ENCODE results near the gene CDH23. TPM values are rescaled to one million over a fixed set of nuclear protein-coding genes. Genes with fewer than 3 reads are reported as not detected.

CDH23 gene
- total RNA-seq, 1 donor from 2014 or later = not detected

DNA sequence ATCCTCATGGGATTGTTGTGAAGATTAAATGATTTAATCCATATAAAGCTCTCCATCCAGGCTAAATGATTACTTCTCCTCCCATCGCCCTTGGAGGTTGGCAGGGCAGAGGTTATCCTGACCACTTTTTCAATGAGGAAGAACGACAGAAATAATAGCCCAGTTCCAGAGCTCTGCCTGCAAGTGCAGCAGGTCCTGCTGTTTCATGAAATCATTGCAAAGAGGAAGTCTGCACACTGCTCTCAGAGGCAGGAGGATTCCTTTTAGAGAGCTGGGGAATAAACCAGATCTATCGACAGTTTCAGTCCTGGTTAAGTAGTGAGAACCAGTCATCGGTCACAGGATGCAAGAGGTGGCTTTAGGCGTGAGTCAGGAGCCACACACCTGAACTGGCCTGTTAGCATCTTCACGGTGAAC, 25.0 kb upstream of the CDH23 start:
- Histone ChIP-seq H3K4me3 (ENCODE audit: low read depth, low read length) (no peak overlapping the region), H3K27me3 (ENCODE audit: control insufficient read depth, insufficient read depth, low read length) (peaks cover 3% of the 10 kb centered on the region), H3K36me3 (ENCODE audit: control insufficient read depth, insufficient read depth, low read length) (no peaks in the 10 kb centered on the region)
- TF ChIP-seq, protein P1, sequence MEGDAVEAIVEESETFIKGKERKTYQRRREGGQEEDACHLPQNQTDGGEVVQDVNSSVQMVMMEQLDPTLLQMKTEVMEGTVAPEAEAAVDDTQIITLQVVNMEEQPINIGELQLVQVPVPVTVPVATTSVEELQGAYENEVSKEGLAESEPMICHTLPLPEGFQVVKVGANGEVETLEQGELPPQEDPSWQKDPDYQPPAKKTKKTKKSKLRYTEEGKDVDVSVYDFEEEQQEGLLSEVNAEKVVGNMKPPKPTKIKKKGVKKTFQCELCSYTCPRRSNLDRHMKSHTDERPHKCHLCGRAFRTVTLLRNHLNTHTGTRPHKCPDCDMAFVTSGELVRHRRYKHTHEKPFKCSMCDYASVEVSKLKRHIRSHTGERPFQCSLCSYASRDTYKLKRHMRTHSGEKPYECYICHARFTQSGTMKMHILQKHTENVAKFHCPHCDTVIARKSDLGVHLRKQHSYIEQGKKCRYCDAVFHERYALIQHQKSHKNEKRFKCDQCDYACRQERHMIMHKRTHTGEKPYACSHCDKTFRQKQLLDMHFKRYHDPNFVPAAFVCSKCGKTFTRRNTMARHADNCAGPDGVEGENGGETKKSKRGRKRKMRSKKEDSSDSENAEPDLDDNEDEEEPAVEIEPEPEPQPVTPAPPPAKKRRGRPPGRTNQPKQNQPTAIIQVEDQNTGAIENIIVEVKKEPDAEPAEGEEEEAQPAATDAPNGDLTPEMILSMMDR (IDR thresholded peaks at IDR 0.05; ENCODE audit: insufficient read depth, low read length, severe bottlenecking) = no peak
- no peak for FAIRE-seq
- DNase-seq (ENCODE audit: low read depth) = no peak

DNA sequence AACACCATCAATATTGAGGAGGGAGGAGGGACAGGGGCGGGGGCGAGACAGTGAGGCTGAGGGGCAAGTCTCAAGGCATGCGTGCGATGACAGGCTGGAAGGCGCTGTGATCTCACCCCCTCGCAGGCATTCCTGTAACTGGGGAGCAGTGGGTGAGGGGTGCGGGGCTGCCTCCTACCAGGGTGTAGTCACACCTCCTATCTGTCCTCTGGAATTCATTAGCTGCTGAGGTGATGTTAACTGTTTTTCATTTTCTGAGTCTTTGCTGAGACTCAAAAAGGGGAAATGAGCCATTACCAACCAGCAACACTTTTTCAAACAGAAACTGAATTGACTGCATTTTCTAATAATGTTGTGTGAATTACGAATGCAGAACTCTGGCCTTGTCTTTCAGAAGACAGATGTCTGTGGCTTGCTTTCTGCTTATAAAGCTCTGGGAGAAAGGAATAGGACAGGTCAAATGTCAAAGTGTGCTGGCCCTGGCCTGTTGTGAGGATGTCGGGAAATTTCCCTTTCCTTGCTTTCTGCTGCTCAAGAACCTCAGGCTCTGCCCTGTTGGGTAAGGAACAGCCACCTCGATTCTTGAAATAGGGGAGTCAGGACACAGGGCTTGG, 23.7 kb upstream of the CDH23 start:
- FAIRE-seq (no peak), DNase-seq (ENCODE audit: low read depth) (no peak)
- H3K27me3 ChIP-seq (ENCODE audit: control insufficient read depth, insufficient read depth, low read length) = peaks cover 3% of the 10 kb centered on the region
- no peak overlapping the region for H3K4me3 ChIP-seq (ENCODE audit: low read depth, low read length)
- TF ChIP-seq, protein P1 (IDR thresholded peaks at IDR 0.05; ENCODE audit: insufficient read depth, low read length, severe bottlenecking) = no peak
- no peaks in the 10 kb centered on the region for H3K36me3 ChIP-seq (ENCODE audit: control insufficient read depth, insufficient read depth, low read length)

DNA sequence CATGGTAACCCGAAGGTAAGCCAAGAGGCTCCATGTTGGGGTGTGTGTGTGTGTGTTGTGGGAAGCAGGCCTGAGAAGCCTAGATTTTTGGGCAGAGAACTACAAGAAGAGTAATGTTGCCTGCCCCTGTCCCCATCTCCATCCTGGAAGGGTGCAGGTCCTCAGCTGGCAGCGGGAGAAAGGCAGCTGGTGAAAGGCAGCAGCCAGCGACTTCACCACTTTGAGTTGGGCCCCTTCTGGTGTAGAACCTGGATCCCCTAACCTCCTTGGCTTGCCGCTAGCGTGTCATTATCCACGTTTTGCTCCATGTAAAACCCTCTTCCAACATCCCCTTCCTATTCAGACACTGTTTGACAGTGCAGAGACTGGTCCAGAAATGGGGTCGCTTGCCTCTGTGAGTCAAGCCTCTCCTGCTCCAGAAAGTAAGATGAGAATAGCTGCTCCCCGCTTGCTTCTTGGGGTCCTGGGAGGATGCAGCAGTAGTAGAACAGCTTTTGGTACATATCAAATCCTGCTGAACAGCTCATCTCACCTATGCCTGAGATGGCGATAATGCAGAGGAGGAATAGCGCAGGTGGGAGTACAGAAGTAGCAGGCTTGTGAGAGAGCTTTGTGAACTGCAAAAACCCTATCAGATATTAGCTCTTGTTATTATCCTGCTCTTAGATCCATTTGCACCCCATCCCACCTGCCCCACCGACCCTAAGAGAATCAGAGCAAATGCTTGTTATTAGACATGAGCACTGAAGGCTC, 22.1 kb upstream of the CDH23 start:
- H3K4me3 ChIP-seq (ENCODE audit: low read depth, low read length) = no peak overlapping the region
- peaks cover 3% of the 10 kb centered on the region for H3K27me3 ChIP-seq (ENCODE audit: control insufficient read depth, insufficient read depth, low read length)
- peak; percentile 32 for FAIRE-seq
- TF ChIP-seq, protein P1 (IDR thresholded peaks at IDR 0.05; ENCODE audit: insufficient read depth, low read length, severe bottlenecking) = no peak
- no peak for DNase-seq (ENCODE audit: low read depth)
- H3K36me3 ChIP-seq (ENCODE audit: control insufficient read depth, insufficient read depth, low read length) = no peaks in the 10 kb centered on the region

DNA sequence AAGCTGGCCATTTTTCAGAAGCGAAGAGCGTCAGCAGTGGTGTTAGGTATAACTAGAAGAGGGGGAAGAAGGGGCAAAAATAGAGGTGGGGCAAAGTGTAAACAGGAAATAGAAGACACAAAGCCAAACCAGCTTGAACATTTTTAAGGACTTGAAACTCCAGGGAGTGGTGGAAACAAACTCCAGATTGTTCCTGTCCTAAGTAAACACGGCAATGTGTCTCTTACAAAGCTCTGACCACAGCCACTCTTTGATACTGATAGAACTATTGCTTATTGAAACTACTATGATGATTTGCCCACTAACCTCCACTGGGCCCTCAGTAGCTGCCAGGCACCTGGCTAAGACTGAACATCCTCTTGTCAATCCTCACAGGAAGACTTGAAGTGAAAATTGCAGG, 20.8 kb upstream of the CDH23 start:
- H3K4me3 ChIP-seq (ENCODE audit: low read depth, low read length) = no peak overlapping the region
- no peak for FAIRE-seq
- DNase-seq (ENCODE audit: low read depth) = no peak
- peaks cover 3% of the 10 kb centered on the region for H3K27me3 ChIP-seq (ENCODE audit: control insufficient read depth, insufficient read depth, low read length)
- TF ChIP-seq, protein P1 (IDR thresholded peaks at IDR 0.05; ENCODE audit: insufficient read depth, low read length, severe bottlenecking) = no peak
- no peaks in the 10 kb centered on the region for H3K36me3 ChIP-seq (ENCODE audit: control insufficient read depth, insufficient read depth, low read length)

DNA sequence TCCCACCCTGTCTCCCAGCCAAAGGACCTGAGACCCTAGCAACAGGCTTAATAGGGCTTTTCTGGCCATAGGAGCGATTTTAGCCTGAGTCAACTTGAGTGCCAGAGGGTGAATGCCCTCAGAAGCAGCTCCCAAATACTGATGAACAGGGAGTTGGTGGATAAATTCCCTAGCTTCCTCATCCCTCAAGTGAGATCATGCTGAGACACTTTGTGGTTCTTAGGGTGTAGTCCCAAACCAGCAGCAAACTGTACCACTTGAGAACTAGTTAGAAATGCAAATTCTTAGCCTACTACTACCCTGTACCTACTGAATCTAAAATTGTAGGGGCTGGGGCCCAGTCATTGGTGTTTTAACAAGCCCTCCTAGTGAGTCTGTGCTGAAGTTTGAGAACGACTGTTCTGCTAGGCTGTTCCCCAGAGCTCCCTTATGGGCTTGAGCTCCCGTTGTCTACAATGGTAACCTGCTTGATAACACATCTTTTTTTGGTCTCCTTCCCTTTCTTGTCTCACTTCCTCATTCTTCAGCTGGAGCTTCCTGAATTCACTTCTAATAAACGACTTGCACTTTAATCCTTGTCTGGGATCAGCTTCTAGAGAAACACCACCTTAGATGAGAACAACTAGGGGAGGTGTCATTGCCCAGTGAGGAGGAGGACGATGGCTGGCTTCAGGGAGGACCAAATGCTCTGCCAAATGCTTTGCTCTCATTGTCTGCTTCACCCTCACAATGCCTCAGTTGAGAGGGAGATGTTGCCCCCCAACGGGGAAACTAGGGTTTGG, 18.2 kb upstream of the CDH23 start:
- peak; percentile 19 for DNase-seq (ENCODE audit: low read depth)
- Histone ChIP-seq H3K4me3 (ENCODE audit: low read depth, low read length) (no peak overlapping the region), H3K36me3 (ENCODE audit: control insufficient read depth, insufficient read depth, low read length) (no peaks in the 10 kb centered on the region), H3K27me3 (ENCODE audit: control insufficient read depth, insufficient read depth, low read length) (no peaks in the 10 kb centered on the region)
- TF ChIP-seq, protein P1 (IDR thresholded peaks at IDR 0.05; ENCODE audit: insufficient read depth, low read length, severe bottlenecking) = no peak
- no peak for FAIRE-seq
